HEK293 (cell line): Measurements from ENCODE around the gene PAX7.
A peak's percentile ranks its signal among the peaks of the same experiment; 100 is the strongest.

ENCODE experiments used
- PATZ1 ChIP-seq: fragments of 450-650 bp; formaldehyde crosslinking; IDR thresholded peaks from 2 replicates; pipeline ENCODE4 v1.5.1; 2016; ENCODE audit warnings: missing biosample characterization, missing genetic modification characterization
- SCRT2 ChIP-seq: fragments of 450-650 bp; formaldehyde crosslinking; IDR thresholded peaks from 2 replicates; pipeline ENCODE4 v1.5.1; 2016; ENCODE audit warnings: missing biosample characterization, missing genetic modification characterization
- ZBTB10 ChIP-seq: fragments of 450-650 bp; formaldehyde crosslinking; IDR thresholded peaks from 2 replicates; pipeline ENCODE4 v1.5.1; 2016; ENCODE audit warnings: missing biosample characterization, missing genetic modification characterization

Gene PAX7

DNA sequence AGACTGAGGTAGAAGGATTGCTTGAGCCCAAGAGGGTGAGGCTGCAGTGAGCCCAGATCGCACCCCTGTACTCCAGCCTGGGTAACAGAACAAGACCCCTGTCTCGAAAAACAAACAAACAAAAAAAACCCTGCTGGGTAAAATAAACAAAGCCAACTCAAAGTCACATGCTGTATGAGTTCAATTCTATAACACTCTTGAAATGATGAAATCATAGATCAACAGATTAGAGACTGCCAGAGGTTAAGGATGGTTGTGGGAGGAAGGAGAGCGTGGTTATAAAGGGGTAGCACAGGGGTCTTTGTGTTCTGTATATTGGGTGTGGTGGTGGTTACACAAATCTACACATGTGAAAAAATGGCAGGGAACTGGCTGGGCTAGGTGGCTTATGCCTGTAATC is 166.3 kb downstream of the PAX7 start (continued):
- 0 out of 2 replicates have a peak, but pooled peaks have one; percentile 23 for TF ChIP-seq ZBTB10
- peak; percentile 56; the same call in 1 of the 2 replicates for TF ChIP-seq PATZ1 (tag by site-specific recombination)
- TF ChIP-seq SCRT2 (tag by site-specific recombination), result peak; percentile 87
